Peyer's patch (tissue), 4 donors: Measurements from ENCODE around the gene FCSK.

ENCODE experiments used
- CTCF ChIP-seq, 6 experiments: fragments of 450-650 bp in 4 of 6; fragments of 200-600 bp in 2 of 6; sonication (generic) in 1 of 6; IDR thresholded peaks; one replicate each; pipeline ENCODE4 v1.5.1; 2017 to 2019; ENCODE audit warnings: antibody characterized with exemption in 6 of 6, mild to moderate bottlenecking in 3 of 6, moderate library complexity in 1 of 6
- POLR2A ChIP-seq, 2 donors: fragments of 450-650 bp; IDR thresholded peaks; one replicate each; pipeline ENCODE4 v1.5.1; 2017; ENCODE audit warnings: antibody characterized with exemption in 2 of 2, mild to moderate bottlenecking in 2 of 2, moderate library complexity in 2 of 2

DNA sequence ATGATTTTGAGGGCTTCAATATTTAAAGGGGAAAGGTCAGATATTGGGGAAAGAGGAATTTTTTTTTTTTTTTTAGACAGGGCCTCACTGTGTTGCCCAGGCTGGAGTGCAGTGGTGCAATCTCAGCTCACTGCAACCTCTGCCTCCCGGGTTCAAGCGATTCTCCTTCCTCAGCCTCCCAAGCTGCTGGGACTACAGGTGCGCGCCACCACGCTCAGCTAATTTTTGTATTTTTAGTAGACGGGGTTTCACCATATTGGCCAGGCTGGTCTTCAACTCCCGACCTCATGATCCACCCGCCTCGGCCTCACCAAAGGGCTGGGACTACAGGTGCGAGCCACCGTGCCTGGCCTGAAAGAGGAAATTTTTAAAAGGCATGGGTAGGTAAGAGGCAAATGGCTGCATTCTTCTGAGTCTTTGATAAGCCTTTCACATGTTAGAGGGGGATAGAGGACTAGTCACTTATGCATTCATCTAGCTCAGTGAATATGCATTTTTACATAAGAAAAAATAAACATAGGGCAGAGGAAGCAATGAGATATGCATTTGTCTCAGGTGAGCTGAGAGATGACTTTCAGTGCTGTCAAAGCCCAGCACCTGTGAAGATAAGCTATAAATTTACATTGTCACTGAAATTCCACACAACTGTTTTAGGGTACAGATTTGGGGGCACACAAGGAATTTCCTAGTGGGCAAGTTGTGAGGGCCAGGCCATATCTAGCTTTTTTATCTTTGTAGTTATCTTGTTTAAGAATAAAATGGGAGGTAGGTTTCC lies 1.1 kb upstream of the FCSK start:
- TF ChIP-seq CTCF (IDR thresholded peaks at IDR 0.05) (no peak), POLR2A (IDR thresholded peaks at IDR 0.05) (no peak)
